Mesothelial cell of epicardium (in vitro differentiated cells): Measurements from ENCODE around the gene HES4. TPM values are rescaled to one million over a fixed set of nuclear protein-coding genes. Genes with fewer than 3 reads are reported as not detected.

ENCODE experiments used
- DNase-seq, 2 experiments: peaks; one replicate each; pipeline ENCODE4 v3.0.0; 2021; ENCODE audit warnings: low spot score in 2 of 2; ENCODE audit not compliant: unreplicated experiment in 2 of 2
- H3K27ac Mint-ChIP-seq: 2 replicates; pipeline ENCODE4 v1.8.0; 2021; ENCODE audit warnings: mixed read lengths
- H3K27me3 Mint-ChIP-seq: 2 replicates; pipeline ENCODE4 v1.8.0; 2021; ENCODE audit warnings: low read depth, mixed read lengths
- H3K36me3 Mint-ChIP-seq: 2 replicates; pipeline ENCODE4 v1.8.0; 2021; ENCODE audit warnings: mixed read lengths
- H3K4me1 Mint-ChIP-seq: 2 replicates; pipeline ENCODE4 v1.8.0; 2021; ENCODE audit warnings: mixed read lengths
- H3K4me3 Mint-ChIP-seq: 2 replicates; pipeline ENCODE4 v1.8.0; 2021; ENCODE audit warnings: mild to moderate bottlenecking, moderate library complexity, mixed read lengths
- H3K9me3 Mint-ChIP-seq: 2 replicates; pipeline ENCODE4 v1.8.0; 2021; ENCODE audit warnings: mixed read lengths
- CTCF ChIP-seq: fragments of 200-600 bp; sonication (generic); IDR thresholded peaks from one replicate; pipeline ENCODE4 v1.5.0; 2021; ENCODE audit warnings: antibody characterized with exemption; ENCODE audit not compliant: unreplicated experiment
- total RNA-seq: library from RNA; stranded (reverse); gene quantifications from 3 replicates; pipeline ENCODE4 v1.2.1, GENCODE V29; 2021

HES4 gene
- total RNA-seq, 1 donor from 2014 or later, result 92.0 TPM

DNA sequence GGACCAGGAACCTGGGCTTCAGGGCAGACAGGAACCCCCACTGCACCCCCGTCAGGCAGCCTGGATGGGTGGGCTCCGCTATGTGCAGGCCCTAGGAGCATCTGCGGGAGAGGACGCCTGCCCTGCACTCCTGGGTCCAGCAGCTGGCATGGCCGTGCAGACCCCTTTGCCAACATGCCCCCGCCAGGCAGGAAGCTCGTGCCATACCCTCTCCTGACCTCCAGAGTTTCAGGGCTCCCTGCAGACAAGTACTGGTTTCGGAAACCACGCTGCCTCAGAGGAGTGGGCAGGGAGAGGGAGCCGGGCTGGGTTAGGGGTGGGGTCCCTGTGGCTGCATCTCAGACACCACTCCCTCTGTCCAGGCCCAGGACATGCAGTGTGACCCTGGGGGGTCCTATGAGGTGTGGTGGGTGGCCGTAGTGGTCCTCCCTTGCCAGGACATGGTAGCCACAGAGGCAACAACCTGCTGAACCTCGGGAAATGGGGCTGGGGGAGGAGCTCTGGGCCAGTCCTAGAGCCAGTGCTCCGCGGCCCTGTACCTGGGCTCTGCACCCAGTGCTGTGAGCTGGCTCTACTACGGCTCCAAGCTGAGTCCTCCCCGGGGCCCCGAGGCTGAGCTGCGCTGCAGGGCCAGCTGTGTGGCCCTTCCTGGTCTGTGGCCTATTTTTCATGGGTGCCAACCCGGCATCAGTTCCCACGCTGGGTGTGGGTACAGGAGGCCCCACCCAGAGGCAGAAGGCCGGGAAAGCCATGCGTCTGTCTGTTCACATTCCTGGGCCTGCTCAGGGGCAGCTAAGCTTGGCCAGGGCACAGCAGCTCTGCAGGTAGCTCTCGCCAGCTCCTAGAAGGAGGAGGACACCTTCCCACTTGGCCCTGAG is 32.2 kb downstream of the HES4 start:
- Mint-ChIP-seq H3K36me3 (peaks cover 2% of the 10 kb centered on the region), H3K4me1 (peaks cover 5% of the 10 kb centered on the region), H3K4me3 (no peak overlapping the region), H3K27me3 (peaks cover 17% of the 10 kb centered on the region), H3K27ac (no peak overlapping the region), H3K9me3 (no peaks in the 10 kb centered on the region)
- no peak for TF ChIP-seq CTCF
- DNase-seq, result no peak

GRCh38 chr1:966704-967300 is 33.1 kb downstream of the HES4 start:
- Mint-ChIP-seq H3K36me3 (peaks cover 2% of the 10 kb centered on the region), H3K9me3 (no peaks in the 10 kb centered on the region)
- DNase-seq, result no peak

GRCh38 chr1:966135-966703 is 33.7 kb downstream of the HES4 start, which contains the start of gene PLEKHN1:
Gene PLEKHN1, plus strand, starts transcription at chr1:966482. Its CDS starts 50 bp downstream, at chr1:966532.
- DNase-seq, result no peak
- peaks cover 17% of the 10 kb centered on the region for H3K27me3 Mint-ChIP-seq
- peaks cover 2% of the 10 kb centered on the region for H3K36me3 Mint-ChIP-seq
- no peak for TF ChIP-seq CTCF
- no peak within 1 kb of the TSS for H3K27ac Mint-ChIP-seq
- H3K9me3 Mint-ChIP-seq, result no peaks in the 10 kb centered on the region
- peaks cover 3% of the 10 kb centered on the region for H3K4me1 Mint-ChIP-seq
- peak within 1 kb of the TSS; percentile 69 for H3K4me3 Mint-ChIP-seq

More at GRCh38 chr1:966704-967300, 33.1 kb downstream of the HES4 start:
- Mint-ChIP-seq H3K27ac (no peak overlapping the region), H3K4me3 (peak overlapping the region; percentile 69), H3K27me3 (peaks cover 17% of the 10 kb centered on the region), H3K4me1 (peaks cover 5% of the 10 kb centered on the region)
- no peak for TF ChIP-seq CTCF

DNA sequence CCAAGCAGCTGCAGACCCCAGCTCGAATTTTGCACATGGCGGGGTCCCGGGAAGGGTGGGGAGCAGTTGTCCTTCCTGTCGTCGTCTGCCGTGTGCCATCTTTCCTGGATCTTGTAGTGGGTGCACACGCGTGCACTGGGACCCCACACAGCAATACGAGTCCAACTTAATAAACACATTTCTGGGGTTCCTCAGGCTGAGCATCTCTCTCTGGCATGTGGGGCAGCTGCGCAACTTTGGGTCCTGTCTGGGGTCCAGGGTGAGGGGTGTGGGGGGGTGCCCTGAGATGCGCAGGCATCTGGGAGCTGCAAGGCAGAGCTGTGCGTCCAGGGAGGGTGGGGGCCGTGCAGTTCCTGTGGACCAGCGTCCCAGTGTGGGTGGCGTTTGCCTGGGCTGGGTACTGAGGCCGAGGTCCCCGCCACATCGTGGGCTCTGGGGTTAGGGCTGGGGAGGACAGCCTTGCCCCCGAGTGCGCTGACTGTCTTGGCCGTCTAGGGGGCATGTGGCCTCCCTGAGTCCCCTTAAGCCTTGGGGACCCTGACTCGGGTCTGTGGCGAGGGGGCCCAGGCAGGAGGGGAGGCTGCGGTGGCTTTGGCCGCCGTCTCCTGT is 34.3 kb downstream of the HES4 start:
- Mint-ChIP-seq H3K4me3 (peak overlapping the region; percentile 31), H3K27me3 (peaks cover 17% of the 10 kb centered on the region), H3K36me3 (peaks cover 2% of the 10 kb centered on the region), H3K4me1 (peaks cover 3% of the 10 kb centered on the region), H3K27ac (no peak overlapping the region), H3K9me3 (no peaks in the 10 kb centered on the region)
- no peak for DNase-seq
- no peak for TF ChIP-seq CTCF

DNA sequence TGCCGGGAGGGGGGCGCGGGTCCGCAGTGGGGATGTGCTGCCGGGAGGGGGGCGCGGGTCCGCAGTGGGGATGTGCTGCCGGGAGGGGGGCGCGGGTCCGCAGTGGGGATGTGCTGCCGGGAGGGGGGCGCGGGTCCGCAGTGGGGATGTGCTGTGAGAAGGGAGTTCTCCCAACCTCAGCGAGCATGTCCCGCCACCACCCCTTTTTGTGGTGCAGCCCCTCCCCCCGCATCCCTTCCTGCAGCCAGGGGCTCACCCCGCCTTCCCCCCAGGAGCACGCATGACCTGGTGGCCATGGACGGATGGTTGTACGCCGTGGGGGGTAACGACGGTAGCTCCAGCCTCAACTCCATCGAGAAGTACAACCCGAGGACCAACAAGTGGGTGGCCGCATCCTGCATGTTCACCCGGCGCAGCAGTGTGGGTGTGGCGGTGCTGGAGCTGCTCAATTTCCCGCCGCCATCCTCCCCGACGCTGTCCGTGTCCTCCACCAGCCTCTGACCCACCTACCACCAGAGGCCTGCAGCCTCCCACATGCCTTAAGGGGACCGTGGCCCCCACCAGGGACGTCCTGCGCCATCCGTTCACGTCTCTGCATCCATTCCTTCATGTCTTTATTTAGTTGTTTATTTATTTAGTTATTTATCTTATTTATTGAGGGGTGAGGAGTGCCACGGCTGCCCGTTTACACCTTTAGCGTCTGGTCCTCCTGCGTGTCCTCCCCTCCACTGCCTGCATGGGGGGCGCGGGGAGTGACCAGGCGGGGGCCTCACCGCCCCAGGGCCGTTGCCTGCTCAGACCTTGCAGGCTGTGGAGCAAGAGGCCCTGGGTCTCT is 35.0 kb downstream of the HES4 start:
- Mint-ChIP-seq H3K27me3 (peaks cover 17% of the 10 kb centered on the region), H3K4me3 (no peak overlapping the region), H3K9me3 (no peaks in the 10 kb centered on the region), H3K27ac (no peak overlapping the region), H3K36me3 (peaks cover 2% of the 10 kb centered on the region), H3K4me1 (no peaks in the 10 kb centered on the region)
- no peak for DNase-seq
- no peak for TF ChIP-seq CTCF
